ENCODE data around the gene TRMT61A.
A peak's percentile ranks its signal among the peaks of the same experiment; 100 is the strongest.
"Not testable (repeated sequence)": the region's sequence is repeated elsewhere in the genome, so short reads cannot be mapped to it uniquely, and the experiment has no call there.

The TRMT61A gene

GRCh38 chr14:103523575-103523954, 5.4 kb upstream of the TRMT61A start:
- DNase-seq: no peak

- no peak for DNase-seq
Observed at GRCh38 chr14:103524002-103524935, 4.7 kb upstream of the TRMT61A start.

- DNase-seq: not testable (repeated sequence)
Observed at GRCh38 chr14:103525430-103526246, 3.4 kb upstream of the TRMT61A start.

GRCh38 chr14:103526247-103526913, 2.6 kb upstream of the TRMT61A start:
- no peak for DNase-seq

GRCh38 chr14:103526914-103527248, 2.1 kb upstream of the TRMT61A start:
- DNase-seq: no peak

GRCh38 chr14:103527408-103528145, 1.4 kb upstream of the TRMT61A start:
- DNase-seq: peak; percentile 61

- DNase-seq: no peak
Observed at GRCh38 chr14:103528146-103528586, 830 bp upstream of the TRMT61A start.

GRCh38 chr14:103529383-103530365, 678 bp downstream of the TRMT61A start:
- DNase-seq: no peak

- no peak for DNase-seq
Observed at GRCh38 chr14:103530390-103530789, 1.4 kb downstream of the TRMT61A start.

GRCh38 chr14:103530831-103531230, 1.8 kb downstream of the TRMT61A start:
- DNase-seq: no peak

GRCh38 chr14:103531421-103532215, 2.6 kb downstream of the TRMT61A start:
- DNase-seq: no peak

- DNase-seq: no peak
Observed at GRCh38 chr14:103532216-103533136, 3.5 kb downstream of the TRMT61A start.

- DNase-seq: no peak
Observed at GRCh38 chr14:103533137-103533998, 4.4 kb downstream of the TRMT61A start.

- no peak for DNase-seq
Observed at GRCh38 chr14:103533999-103534575, 5.1 kb downstream of the TRMT61A start.

- no peak for DNase-seq
Observed at GRCh38 chr14:103534576-103535061, 5.6 kb downstream of the TRMT61A start.

- no peak for DNase-seq
Observed at GRCh38 chr14:103535081-103535890, 6.3 kb downstream of the TRMT61A start.

Data from stimulated activated CD4-positive, alpha-beta T cell treated with anti-CD3 and anti-CD28 coated beads, Interleukin-1b, Interleukin-23, amount 100 ng/mL, for 48 hours (primary cell).